Testis (tissue), 2 donors: ENCODE measurements around the gene NUCB1.

Experiments
- POLR2A ChIP-seq: fragments of 450-650 bp; IDR thresholded peaks from one replicate; pipeline ENCODE4 v1.6.1; 2017; ENCODE audit warnings: antibody characterized with exemption, mild to moderate bottlenecking, moderate library complexity
- TF ChIP-seq, protein P1 (sequence below), 3 experiments: fragments of 450-650 bp in 2 of 3; fragments of 200-600 bp in 1 of 3; sonication (generic) in 1 of 3; IDR thresholded peaks; one replicate each; pipeline ENCODE4 v1.5.1; 2016 to 2019; ENCODE audit warnings: antibody characterized with exemption in 3 of 3, mild to moderate bottlenecking in 2 of 3, moderate library complexity in 1 of 3

DNA sequence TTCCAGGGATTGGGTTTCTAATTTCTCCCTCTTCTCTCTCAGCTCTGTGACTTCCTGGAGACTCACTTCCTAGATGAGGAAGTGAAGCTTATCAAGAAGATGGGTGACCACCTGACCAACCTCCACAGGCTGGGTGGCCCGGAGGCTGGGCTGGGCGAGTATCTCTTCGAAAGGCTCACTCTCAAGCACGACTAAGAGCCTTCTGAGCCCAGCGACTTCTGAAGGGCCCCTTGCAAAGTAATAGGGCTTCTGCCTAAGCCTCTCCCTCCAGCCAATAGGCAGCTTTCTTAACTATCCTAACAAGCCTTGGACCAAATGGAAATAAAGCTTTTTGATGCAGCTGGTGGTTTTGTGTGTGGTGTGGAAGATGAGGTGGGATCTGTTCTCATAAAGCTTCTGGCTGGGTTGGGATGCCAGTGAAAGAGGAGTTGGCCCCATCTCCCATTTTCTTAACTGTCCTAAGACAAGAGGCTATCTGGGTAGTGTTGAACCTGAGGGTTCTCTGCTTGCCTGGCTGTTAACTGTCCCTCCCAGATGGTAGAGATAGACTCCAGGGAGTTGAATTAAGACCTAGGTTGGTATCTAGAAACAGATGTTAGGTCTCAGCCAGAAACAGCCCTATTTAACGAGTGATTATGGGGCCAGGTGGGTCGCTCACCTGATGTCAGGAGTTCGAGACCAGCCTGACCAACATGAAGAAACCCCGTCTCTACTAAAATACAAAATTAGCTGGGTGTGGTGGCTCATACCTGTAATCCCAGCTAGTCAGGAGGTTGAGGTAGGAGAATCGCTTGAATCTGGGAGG is 66.6 kb downstream of the NUCB1 start:
- TF ChIP-seq, protein P1, sequence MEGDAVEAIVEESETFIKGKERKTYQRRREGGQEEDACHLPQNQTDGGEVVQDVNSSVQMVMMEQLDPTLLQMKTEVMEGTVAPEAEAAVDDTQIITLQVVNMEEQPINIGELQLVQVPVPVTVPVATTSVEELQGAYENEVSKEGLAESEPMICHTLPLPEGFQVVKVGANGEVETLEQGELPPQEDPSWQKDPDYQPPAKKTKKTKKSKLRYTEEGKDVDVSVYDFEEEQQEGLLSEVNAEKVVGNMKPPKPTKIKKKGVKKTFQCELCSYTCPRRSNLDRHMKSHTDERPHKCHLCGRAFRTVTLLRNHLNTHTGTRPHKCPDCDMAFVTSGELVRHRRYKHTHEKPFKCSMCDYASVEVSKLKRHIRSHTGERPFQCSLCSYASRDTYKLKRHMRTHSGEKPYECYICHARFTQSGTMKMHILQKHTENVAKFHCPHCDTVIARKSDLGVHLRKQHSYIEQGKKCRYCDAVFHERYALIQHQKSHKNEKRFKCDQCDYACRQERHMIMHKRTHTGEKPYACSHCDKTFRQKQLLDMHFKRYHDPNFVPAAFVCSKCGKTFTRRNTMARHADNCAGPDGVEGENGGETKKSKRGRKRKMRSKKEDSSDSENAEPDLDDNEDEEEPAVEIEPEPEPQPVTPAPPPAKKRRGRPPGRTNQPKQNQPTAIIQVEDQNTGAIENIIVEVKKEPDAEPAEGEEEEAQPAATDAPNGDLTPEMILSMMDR (IDR thresholded peaks at IDR 0.05) = no peak
- no peak for TF ChIP-seq POLR2A
